Glomerular visceral epithelial cell (primary cell): ENCODE measurements around the gene NPHP1.
"Not testable (repeated sequence)": the region's sequence is repeated elsewhere in the genome, so short reads cannot be mapped to it uniquely, and the experiment has no call there.

Experiments used
- DNase-seq: peaks from one replicate; pipeline ENCODE4 v3.0.0-alpha.2; 2016; ENCODE audit errors: extremely low spot score

NPHP1 gene

GRCh38 chr2:110204408-110205385 lies at the start of gene NPHP1:
Gene NPHP1, minus strand, starts transcription at chr2:110205013. Its CDS starts 45 bp downstream, at chr2:110204968.
- peak; percentile 86 for DNase-seq

GRCh38 chr2:110248081-110248795 lies 43.4 kb upstream of the NPHP1 start:
- not testable (repeated sequence) for DNase-seq

GRCh38 chr2:110245488-110246435 lies 40.9 kb upstream of the NPHP1 start:
- DNase-seq = not testable (repeated sequence)

- not testable (repeated sequence) for DNase-seq
Measured at GRCh38 chr2:110243283-110243682, 38.5 kb upstream of the NPHP1 start.

GRCh38 chr2:110234514-110234913 lies 29.7 kb upstream of the NPHP1 start:
- not testable (repeated sequence) for DNase-seq

GRCh38 chr2:110229886-110230285 lies 25.1 kb upstream of the NPHP1 start:
- DNase-seq = not testable (repeated sequence)

GRCh38 chr2:110222626-110223025 lies 17.8 kb upstream of the NPHP1 start:
- DNase-seq = not testable (repeated sequence)

- no peak for DNase-seq
Measured at GRCh38 chr2:110221938-110222337, 17.1 kb upstream of the NPHP1 start.

- no peak for DNase-seq
Measured at GRCh38 chr2:110220190-110220564, 15.4 kb upstream of the NPHP1 start.

- no peak for DNase-seq
Measured at GRCh38 chr2:110219496-110220189, 14.8 kb upstream of the NPHP1 start.

GRCh38 chr2:110218889-110219288 lies 14.1 kb upstream of the NPHP1 start:
- not testable (repeated sequence) for DNase-seq

- no peak for DNase-seq
Measured at GRCh38 chr2:110216803-110217202, 12.0 kb upstream of the NPHP1 start.

GRCh38 chr2:110216199-110216598 lies 11.4 kb upstream of the NPHP1 start:
- DNase-seq = no peak

GRCh38 chr2:110215566-110216158 lies 10.8 kb upstream of the NPHP1 start:
- no peak for DNase-seq

GRCh38 chr2:110215091-110215490 lies 10.3 kb upstream of the NPHP1 start:
- DNase-seq = no peak

- DNase-seq = not testable (repeated sequence)
Measured at GRCh38 chr2:110213522-110213921, 8.7 kb upstream of the NPHP1 start.

GRCh38 chr2:110211938-110212858 lies 7.4 kb upstream of the NPHP1 start, which contains the start of gene MTLN:
Gene MTLN, minus strand, starts transcription at chr2:110212547. Its CDS starts 22 bp downstream, at chr2:110212525.
- DNase-seq = peak; percentile 77

GRCh38 chr2:110205660-110206455 lies 1.0 kb upstream of the NPHP1 start:
- no peak for DNase-seq
